Fibroblast of lung (primary cell): ENCODE data around the gene ABHD10.

Experiments used
- CTCF ChIP-seq, 2 donors: IDR thresholded peaks in 1 of 2; conservative IDR thresholded peaks in 1 of 2; 1 replicate in 1 of 2; 2 replicates in 1 of 2; pipeline ENCODE4 v1.5.1; 2011 to 2012; ENCODE audit warnings: low read length in 2 of 2, control low read depth in 1 of 2, inconsistent platforms in 1 of 2, low read depth in 1 of 2, mild to moderate bottlenecking in 1 of 2
- EZH2 ChIP-seq: IDR thresholded peaks from 2 replicates; pipeline ENCODE4 v1.5.1; 2012; ENCODE audit warnings: low read length, control low read depth, mild to moderate bottlenecking; ENCODE audit errors: missing control alignments

GRCh38 chr3:112030901-112031300, 52.1 kb downstream of the ABHD10 start:
- TF ChIP-seq CTCF (conservative IDR thresholded peaks at IDR 0.05 in 1 of 2, IDR thresholded peaks at IDR 0.05 in 1 of 2; ENCODE audit: low read depth in 1 of 2, low read length in 2 of 2) (no peak), EZH2 (no peak)
